ENCODE results near the gene ACADVL.
"Not testable (repeated sequence)": the region's sequence is repeated elsewhere in the genome, so short reads cannot be mapped to it uniquely, and the experiment has no call there.

ACADVL gene

DNA sequence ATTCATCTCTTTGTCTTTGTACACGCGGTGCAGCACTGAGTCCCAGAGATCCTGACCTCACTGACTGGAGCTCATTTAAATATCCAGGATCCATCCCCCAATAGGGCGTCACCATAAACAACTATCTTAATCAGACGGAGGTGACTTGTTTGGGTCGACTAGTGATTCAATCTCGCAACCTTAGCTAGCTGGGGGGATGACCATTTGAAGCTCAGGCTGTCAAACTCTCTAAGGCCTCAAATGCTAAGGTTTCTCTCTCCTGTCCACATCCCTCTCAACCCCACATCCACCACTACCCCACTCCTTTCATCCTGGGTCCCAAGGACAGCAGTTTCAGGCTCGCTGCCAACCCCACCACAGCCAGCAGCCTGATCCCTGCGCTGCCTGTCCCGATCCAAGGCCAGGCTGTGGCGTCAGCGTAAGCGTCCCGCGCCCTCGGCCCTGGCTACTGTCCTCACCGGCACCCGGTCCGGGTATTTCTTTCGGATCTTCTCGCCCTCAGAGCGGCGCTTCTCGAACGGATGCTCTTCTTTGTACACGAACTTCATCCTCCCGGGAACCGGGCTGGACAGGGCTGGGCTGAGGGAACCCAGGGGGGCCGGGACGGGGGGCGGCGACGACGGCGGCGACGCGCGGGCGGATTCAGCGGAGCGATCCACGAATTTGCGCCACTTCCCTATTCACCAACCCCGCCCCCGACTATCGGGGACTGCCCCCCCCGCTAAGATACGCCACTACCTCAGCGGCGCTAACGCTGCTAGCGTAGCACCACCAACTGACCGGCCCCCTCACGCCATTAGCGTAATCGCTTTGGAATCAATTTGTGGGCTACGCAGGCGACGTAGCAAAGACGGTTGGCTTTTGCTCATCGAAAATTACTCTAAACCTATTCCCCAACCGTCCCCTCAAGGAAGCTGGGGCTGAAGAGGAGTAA, 22.3 kb downstream of the ACADVL start, which contains the start of gene GABARAP:
Gene GABARAP (minus strand): TSS at position 667 of the 934 bp plus-strand sequence. CDS start 119 bp downstream, at position 548.
- Histone ChIP-seq H3K4me3 (ENCODE audit: low read length) (peak within 1 kb of the TSS; percentile 82), H3K9ac (ENCODE audit: low read length) (peak within 1 kb of the TSS; percentile 90), H3K36me3 (ENCODE audit: control insufficient read depth, insufficient read depth, low read length) (peaks cover 9% of the 10 kb centered on the region), H3K9me3 (ENCODE audit: control insufficient read depth, low read length) (no peaks in the 10 kb centered on the region), H3K27me3 (ENCODE audit: control insufficient read depth, insufficient read depth, low read length) (no peaks in the 10 kb centered on the region), H3K4me1 (ENCODE audit: control insufficient read depth, insufficient read depth, low read length) (peaks cover 25% of the 10 kb centered on the region)

DNA sequence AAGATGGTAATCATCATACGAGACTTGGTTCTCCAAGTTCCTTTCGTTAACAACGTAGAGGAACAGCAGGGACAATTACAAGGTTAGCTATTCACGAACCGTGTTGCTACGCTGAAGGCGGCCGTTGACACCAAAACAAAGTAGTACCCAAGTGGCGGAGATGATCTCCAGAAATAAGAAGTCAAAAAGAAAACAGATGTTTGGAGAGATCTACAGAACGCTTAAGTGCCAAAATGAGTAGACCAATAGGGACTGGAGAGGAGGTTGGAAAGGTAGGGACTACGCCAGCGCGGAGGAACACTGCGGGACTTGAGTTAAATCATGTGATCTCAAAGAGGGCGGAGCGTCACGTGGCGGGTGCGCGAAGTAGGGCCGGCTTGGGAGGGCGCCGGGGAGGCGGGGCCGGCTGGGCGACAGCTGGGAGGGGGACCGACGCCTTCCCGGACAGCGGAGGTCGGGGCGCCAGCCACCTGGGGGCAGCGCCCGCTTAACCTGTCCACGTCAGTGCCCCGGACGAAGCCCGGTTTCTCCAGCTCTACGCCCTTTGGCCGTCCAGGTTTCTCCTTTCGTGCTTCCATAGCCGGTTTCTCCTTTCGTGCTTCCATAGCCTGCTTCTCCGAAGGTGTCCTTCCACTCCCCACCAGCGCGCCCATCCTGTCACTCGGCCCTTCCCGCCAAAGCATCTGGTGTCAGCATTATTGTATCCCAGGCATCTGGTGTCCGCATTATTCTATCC, 23.1 kb downstream of the ACADVL start:
- no peaks in the 10 kb centered on the region for H3K9me3 ChIP-seq (ENCODE audit: control insufficient read depth, low read length)
- H3K36me3 ChIP-seq (ENCODE audit: control insufficient read depth, insufficient read depth, low read length), result peaks cover 9% of the 10 kb centered on the region

DNA sequence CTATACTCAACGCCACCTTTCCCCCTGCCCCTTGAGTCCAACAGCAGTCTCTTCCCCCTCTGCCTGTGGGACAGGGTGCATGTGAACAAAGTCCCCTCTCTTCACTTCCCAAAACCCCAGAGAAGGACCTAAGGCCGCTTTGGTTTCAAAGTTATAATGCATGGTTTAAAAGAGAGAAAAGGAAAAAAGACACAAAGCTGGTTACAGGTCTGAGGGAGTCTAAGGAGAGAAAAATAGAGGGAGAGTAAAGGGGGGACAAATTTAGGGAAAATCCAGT, 23.7 kb downstream of the ACADVL start:
- peaks cover 9% of the 10 kb centered on the region for H3K36me3 ChIP-seq (ENCODE audit: control insufficient read depth, insufficient read depth, low read length)
- H3K4me1 ChIP-seq (ENCODE audit: control insufficient read depth, insufficient read depth, low read length), result peaks cover 19% of the 10 kb centered on the region
- H3K4me3 ChIP-seq (ENCODE audit: low read length), result peak overlapping the region; percentile 82
- peak overlapping the region; percentile 90 for H3K9ac ChIP-seq (ENCODE audit: low read length)
- no peaks in the 10 kb centered on the region for H3K9me3 ChIP-seq (ENCODE audit: control insufficient read depth, low read length)
- no peaks in the 10 kb centered on the region for H3K27me3 ChIP-seq (ENCODE audit: control insufficient read depth, insufficient read depth, low read length)

More for the DNA sequence above, 23.1 kb downstream of the ACADVL start:
- Histone ChIP-seq H3K4me1 (ENCODE audit: control insufficient read depth, insufficient read depth, low read length) (peaks cover 19% of the 10 kb centered on the region), H3K9ac (ENCODE audit: low read length) (peak overlapping the region; percentile 90), H3K4me3 (ENCODE audit: low read length) (peak overlapping the region; percentile 82), H3K27me3 (ENCODE audit: control insufficient read depth, insufficient read depth, low read length) (no peaks in the 10 kb centered on the region)

DNA sequence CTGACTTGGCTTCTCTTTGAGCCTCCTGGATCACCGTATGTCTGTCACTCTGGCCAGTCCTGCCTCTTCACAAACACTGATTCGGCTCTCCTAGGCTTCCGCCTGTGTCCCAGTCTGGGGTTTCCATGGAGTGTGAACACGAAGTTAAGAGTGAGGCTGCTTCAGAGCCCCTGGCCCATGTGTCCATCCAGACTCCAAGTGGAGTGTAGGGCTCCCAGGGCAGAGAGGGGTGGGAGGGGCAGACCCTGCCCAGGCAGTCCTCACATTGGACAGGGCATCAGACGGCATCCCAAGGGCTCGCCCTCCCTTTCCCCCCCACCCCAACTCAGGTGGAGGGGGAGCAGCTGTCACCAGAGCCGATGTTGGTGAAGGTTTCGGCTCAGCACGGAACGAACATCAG, 24.1 kb downstream of the ACADVL start:
- H3K27me3 ChIP-seq (ENCODE audit: control insufficient read depth, insufficient read depth, low read length); H3K9ac ChIP-seq (ENCODE audit: low read length); H3K9me3 ChIP-seq (ENCODE audit: control insufficient read depth, low read length); H3K4me3 ChIP-seq (ENCODE audit: low read length); H3K36me3 ChIP-seq (ENCODE audit: control insufficient read depth, insufficient read depth, low read length): not testable (repeated sequence)
- H3K4me1 ChIP-seq (ENCODE audit: control insufficient read depth, insufficient read depth, low read length), result peaks cover 23% of the 10 kb centered on the region

DNA sequence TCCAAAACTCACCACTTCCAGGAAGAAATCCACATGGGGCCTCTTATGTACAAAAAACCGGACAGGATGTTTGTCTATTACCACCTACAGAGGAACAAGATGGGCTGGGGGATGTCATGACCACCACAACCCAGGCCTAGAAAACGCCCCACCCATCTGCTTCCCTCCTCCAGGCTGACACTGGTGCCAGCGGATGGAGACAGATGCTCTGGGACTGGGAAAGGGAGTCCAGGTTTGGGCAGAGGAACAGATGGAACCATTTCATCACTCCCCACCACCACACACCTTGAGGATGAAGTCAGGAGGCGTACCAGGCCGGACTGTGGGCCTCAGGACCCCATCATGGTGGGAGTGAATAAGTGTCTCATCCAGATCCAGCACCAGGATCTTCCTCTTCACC, 27.0 kb downstream of the ACADVL start:
- Histone ChIP-seq H3K27me3 (ENCODE audit: control insufficient read depth, insufficient read depth, low read length) (no peaks in the 10 kb centered on the region), H3K36me3 (ENCODE audit: control insufficient read depth, insufficient read depth, low read length) (peaks cover 9% of the 10 kb centered on the region), H3K9ac (ENCODE audit: low read length) (no peak overlapping the region), H3K4me1 (ENCODE audit: control insufficient read depth, insufficient read depth, low read length) (peaks cover 21% of the 10 kb centered on the region), H3K4me3 (ENCODE audit: low read length) (no peak overlapping the region), H3K9me3 (ENCODE audit: control insufficient read depth, low read length) (no peaks in the 10 kb centered on the region)

DNA sequence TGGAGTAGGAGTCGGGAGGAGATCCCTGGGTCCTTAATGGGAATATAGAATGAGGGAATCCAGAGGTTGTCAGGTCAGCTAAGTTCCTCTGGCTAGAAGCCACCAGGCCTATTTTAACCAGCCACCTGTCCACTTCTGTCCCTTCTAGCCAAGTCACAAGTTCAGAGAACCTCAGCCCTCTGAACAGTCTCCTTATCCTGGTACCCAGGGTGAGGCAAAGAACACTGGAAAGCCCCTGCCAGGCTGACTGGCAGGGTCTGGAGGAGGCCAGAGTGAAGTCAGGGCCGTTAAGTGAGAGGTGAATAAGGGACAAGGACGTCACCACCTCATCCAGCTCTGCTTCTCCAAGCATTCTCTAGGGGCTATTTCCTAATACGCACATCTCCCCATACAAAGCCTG, 29.1 kb downstream of the ACADVL start:
- no peak overlapping the region for H3K9ac ChIP-seq (ENCODE audit: low read length)

DNA sequence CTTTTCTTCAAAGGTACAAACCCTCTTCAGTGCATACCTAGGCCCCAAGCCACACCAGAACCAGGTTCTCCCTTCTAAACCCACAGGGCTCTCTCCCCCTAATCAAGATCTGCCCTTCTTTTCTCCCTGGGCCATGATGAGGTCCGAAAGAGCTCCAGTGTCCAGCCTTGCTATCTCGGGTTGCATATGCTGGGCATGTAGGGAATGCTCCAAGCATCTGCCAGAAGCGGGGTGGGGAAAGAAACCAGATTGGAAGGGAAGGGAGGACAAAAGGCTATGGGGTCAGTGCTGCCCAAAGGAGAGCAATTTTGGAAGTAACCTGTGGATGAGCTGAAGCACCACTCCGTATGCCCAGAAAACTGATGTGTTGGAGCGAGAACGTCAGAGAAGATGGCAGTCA, 29.5 kb downstream of the ACADVL start:
- H3K36me3 ChIP-seq (ENCODE audit: control insufficient read depth, insufficient read depth, low read length), result peaks cover 6% of the 10 kb centered on the region
- no peak overlapping the region for H3K9ac ChIP-seq (ENCODE audit: low read length)
- H3K9me3 ChIP-seq (ENCODE audit: control insufficient read depth, low read length), result no peaks in the 10 kb centered on the region
- no peaks in the 10 kb centered on the region for H3K27me3 ChIP-seq (ENCODE audit: control insufficient read depth, insufficient read depth, low read length)
- peaks cover 32% of the 10 kb centered on the region for H3K4me1 ChIP-seq (ENCODE audit: control insufficient read depth, insufficient read depth, low read length)
- no peak overlapping the region for H3K4me3 ChIP-seq (ENCODE audit: low read length)

More for the DNA sequence above, 29.1 kb downstream of the ACADVL start:
- Histone ChIP-seq H3K9me3 (ENCODE audit: control insufficient read depth, low read length) (no peaks in the 10 kb centered on the region), H3K4me1 (ENCODE audit: control insufficient read depth, insufficient read depth, low read length) (peaks cover 32% of the 10 kb centered on the region), H3K4me3 (ENCODE audit: low read length) (no peak overlapping the region), H3K36me3 (ENCODE audit: control insufficient read depth, insufficient read depth, low read length) (peaks cover 9% of the 10 kb centered on the region), H3K27me3 (ENCODE audit: control insufficient read depth, insufficient read depth, low read length) (no peaks in the 10 kb centered on the region)

DNA sequence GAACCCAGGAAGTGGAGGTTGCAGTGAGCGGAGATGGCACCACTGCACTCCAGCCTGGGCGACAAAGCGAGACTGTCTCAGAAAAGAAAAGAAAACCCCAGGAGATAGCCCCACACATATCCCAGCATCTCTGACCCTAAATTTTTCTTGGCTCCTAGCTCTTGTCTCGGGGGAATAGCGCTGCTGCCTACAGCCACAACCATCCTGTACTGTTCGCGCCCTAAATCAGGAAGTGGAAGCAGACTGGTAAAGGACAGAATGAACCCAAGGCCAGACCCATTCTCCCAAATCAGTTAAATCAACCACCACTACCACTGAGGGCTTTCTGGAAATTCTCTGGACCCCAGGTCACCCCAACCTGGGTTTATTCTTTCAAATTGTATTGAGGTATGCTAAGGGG, 30.1 kb downstream of the ACADVL start:
- no peak overlapping the region for H3K4me3 ChIP-seq (ENCODE audit: low read length)
- no peaks in the 10 kb centered on the region for H3K9me3 ChIP-seq (ENCODE audit: control insufficient read depth, low read length)
- H3K27me3 ChIP-seq (ENCODE audit: control insufficient read depth, insufficient read depth, low read length), result no peaks in the 10 kb centered on the region
- H3K4me1 ChIP-seq (ENCODE audit: control insufficient read depth, insufficient read depth, low read length), result peaks cover 32% of the 10 kb centered on the region
- H3K9ac ChIP-seq (ENCODE audit: low read length), result peak overlapping the region; percentile 97
- H3K36me3 ChIP-seq (ENCODE audit: control insufficient read depth, insufficient read depth, low read length), result no peaks in the 10 kb centered on the region

DNA sequence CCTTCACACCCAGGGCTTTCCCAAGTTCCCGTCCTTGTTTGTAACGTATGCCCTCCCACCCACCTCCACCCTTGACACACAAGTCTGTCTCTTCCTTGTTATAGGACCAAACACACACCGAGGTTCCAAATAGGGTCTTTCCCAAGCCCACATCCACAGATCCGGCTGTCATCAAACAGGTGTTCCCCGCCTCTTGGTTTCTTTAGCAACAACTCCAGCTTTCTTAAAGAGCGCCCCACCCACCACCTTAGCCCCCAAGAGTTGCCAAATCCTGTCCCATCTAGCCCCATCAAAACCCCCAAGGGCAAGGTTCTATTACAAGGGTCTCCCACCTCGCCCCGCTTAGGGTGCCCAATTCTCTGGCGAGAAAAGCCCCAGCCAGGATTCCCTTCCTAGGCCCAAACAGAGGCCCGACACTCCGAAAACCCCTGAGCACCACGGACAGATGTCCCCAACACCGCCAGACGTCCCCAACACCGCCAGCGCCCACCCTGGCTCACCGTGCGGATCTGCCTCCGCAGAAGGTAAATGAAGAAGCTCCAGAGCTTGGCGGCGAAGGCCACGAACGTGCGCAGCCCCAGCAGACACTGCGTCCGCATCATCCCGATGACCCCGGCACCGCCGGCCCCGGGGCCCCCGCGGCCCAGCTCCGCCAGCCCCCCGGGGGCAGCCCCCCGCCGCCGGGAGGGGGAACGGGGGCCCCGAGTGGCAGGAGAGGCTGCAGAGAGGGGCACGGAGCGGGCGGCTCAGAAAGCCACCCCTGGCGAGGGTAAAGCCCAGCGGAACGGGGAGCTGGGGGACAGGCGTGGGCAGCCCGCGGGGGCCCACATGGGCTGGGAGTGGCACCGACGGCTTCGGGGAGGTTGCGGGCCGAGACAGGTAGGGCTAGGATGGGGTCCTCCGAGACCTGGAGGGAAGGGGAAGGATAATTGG, 31.2 kb downstream of the ACADVL start:
- Histone ChIP-seq H3K9me3 (ENCODE audit: control insufficient read depth, low read length) (no peaks in the 10 kb centered on the region), H3K4me3 (ENCODE audit: low read length) (peak overlapping the region; percentile 89), H3K27me3 (ENCODE audit: control insufficient read depth, insufficient read depth, low read length) (no peaks in the 10 kb centered on the region), H3K36me3 (ENCODE audit: control insufficient read depth, insufficient read depth, low read length) (no peaks in the 10 kb centered on the region), H3K4me1 (ENCODE audit: control insufficient read depth, insufficient read depth, low read length) (peaks cover 32% of the 10 kb centered on the region), H3K9ac (ENCODE audit: low read length) (peak overlapping the region; percentile 97)

DNA sequence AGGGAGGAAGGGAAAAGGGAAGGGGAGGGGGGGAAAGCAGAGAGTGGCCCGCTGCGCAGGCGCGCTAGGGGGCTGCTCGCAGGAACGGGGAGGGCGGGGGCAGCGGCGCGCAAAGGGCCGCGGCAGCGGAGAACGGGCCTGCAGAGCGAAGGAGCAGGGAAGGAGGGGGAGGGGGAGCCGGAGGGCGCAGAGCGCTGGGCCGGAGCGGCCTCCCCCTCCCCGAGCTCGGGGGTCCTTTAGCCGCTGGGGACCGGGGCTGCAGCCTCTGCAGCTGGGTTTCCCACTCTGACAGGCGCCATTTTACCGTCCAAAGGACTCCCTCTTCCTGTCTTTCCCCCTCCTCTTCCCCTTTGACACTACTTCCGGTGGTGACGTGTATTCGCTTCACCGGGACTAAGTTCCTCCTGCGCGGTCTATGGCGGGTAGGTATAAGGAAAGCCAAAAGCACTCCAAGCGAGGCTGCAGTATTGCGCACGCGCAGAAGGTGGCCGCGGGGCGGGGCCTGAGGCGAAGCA, 32.0 kb downstream of the ACADVL start, which contains the start of gene CTDNEP1:
Gene CTDNEP1 (minus strand): TSS at position 74 of the 515 bp plus-strand sequence. CDS start 438 bp downstream, outside the sequence.
- H3K27me3 ChIP-seq (ENCODE audit: control insufficient read depth, insufficient read depth, low read length), result no peaks in the 10 kb centered on the region
- peak within 1 kb of the TSS; percentile 97 for H3K9ac ChIP-seq (ENCODE audit: low read length)
- H3K9me3 ChIP-seq (ENCODE audit: control insufficient read depth, low read length), result no peaks in the 10 kb centered on the region
- peaks cover 32% of the 10 kb centered on the region for H3K4me1 ChIP-seq (ENCODE audit: control insufficient read depth, insufficient read depth, low read length)
- H3K36me3 ChIP-seq (ENCODE audit: control insufficient read depth, insufficient read depth, low read length), result no peaks in the 10 kb centered on the region
- H3K4me3 ChIP-seq (ENCODE audit: low read length), result peak within 1 kb of the TSS; percentile 89

All from mucosa of stomach (tissue), 1 donor.